ENCODE measurements around the gene BAAT.
"Not testable (repeated sequence)": the region's sequence is repeated elsewhere in the genome, so short reads cannot be mapped to it uniquely, and the experiment has no call there.

BAAT gene

GRCh38 chr9:101360647-101361046 is 24.2 kb downstream of the BAAT start:
- no peak for DNase-seq (ENCODE audit: low read depth)

GRCh38 chr9:101359679-101360078 is 25.1 kb downstream of the BAAT start:
- DNase-seq (ENCODE audit: low read depth), result no peak

GRCh38 chr9:101356619-101357018 is 28.2 kb downstream of the BAAT start:
- no peak for DNase-seq (ENCODE audit: low read depth)

DNA sequence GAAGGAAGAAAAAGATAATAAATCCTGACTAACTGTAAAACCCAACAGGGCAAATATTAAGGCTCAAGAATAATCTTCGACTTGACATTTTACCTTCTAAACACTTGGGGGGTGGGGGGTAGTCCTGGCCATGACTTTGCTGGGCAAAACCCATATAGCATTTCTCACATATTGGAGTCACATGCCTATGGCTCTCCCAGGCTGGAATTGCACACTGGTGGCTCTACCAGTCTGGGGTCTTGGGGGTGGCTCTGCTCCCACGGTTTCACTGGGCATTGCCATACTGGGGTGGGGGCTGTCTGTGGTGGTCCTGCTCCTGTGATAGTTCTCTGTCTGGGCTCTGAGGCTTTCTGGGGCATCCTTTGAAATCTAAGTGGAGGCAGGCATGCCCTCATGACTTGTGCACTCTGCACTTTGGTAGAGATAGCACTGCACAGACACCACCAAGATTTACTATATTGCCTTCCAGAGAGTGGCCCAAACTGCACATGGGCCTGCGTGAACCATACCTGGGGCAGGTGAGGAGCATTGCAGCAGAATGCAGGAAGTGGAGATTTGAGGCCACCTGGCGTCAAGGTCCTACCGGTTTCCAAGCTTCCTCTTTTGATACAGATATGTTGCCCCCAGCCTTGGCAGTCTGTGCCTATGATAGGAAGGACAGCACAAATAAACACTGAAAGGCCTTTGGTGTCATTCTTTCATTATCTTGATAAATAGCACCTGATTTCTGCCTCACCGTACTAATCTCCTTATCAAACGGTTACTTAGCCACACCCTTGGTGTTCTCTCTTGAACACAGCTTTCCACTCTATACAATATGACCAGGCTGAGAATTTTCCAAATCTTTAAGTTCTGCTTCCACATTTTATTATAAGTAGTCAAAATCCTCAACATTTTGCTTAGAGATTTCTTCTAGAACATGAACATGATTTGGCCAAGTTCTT is 29.8 kb downstream of the BAAT start:
- DNase-seq (ENCODE audit: low read depth), result no peak

DNA sequence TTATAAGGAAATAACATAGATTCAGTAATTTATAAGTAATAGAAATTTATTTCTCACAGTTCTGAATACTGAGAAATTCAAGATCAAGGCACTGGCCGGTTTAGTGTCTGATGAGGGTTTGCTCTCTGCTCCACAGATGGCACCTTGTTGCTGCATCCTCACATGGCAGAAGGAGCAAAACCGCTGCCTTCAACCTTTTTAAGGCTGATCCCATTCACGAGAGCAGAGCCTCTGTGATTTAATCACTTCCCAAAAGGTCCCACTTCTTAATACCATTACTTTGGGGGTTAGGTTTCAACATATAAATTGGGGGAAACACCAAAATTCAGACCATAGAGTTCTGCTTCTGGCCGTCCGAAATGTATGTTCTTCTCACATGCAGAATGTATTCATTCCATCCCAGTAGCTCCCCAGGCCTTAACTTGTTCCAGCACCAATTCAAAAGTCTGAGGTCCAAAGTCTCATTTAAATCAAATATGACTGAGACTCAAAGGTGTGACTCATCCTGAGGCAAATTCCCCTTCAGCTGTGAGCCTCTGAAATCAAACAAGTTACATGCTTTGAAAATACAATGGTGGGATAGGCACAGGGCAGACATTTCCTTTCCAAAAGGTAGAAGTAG is 30.6 kb downstream of the BAAT start:
- DNase-seq (ENCODE audit: low read depth), result no peak

DNA sequence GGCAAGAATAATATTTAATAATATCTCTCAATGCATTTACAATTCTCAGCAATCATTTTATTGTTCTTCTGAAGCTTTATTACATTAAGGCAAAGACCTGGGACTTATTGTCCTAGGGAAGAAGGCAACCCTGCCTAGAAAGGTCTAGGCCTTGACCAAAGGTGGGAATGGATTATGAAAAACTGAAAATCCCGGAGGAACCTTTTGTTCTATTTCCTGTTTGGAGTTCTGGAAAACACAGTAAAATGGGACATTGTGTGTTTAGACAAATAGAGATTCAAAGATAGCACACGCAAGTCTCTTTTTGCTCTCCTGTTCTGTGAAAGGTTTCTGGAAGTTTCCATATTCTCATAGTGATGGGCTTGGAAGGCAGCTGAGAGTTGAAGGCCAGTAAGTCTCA is 31.1 kb downstream of the BAAT start:
- no peak for DNase-seq (ENCODE audit: low read depth)

GRCh38 chr9:101352892-101353463 is 31.8 kb downstream of the BAAT start:
- DNase-seq (ENCODE audit: low read depth), result no peak

DNA sequence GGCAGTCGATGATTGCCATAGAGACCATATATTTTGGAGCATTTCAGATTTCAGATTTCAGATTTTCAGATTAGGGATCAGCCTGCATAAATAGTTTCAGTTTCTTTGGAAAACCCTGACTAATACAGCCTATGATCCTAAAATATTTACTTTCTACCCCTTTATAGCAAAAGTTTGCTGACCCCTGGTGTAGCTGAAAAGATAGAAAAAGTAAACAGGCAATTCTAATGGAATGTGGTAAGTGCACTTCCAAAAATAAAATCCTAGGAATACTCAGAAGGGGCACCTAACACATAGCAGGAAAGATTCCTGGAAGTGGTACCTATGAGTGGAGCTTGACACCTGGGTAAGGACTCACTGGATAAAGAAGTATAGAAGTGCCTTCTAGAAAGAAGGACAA is 34.5 kb downstream of the BAAT start:
- no peak for DNase-seq (ENCODE audit: low read depth)

DNA sequence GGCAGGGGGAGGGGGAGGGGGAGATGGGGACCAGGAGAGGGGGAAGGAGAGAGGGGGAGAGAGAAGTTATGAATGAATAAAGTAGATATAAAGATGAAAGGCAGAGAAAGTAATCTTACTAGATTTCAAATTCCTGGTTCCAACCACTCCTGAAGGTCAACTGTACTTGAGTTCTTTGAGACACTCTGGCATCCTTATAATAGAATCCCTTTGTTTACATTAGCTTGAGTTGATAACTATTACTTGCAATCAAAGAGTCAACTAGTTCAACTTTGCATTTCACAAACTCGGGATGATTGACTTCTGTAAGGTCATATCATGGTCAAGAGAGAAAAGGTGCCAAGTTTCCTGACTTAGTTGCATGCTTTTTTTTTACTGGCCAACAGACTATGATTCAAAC is 42.2 kb downstream of the BAAT start:
- DNase-seq (ENCODE audit: low read depth), result no peak

GRCh38 chr9:101341958-101342357 is 42.8 kb downstream of the BAAT start:
- no peak for DNase-seq (ENCODE audit: low read depth)

DNA sequence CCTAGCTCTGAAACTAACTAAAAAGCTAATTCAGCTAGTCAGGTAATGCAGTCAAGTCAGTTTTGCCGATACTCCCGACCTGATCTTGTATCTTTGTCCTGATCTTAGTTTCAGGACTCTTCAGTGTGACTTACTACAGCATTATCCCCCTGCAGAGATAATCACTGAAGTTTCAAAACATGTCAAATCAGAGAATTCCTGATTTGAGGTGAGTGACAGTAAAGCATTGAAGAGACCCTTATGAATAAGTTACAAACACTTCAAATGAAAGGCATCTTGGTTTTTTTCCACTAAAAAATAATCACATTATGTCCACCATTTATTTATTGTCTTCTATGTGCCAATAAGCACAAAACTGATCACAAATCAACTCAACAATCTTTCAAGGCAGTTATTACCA is 47.6 kb downstream of the BAAT start:
- no peak for DNase-seq (ENCODE audit: low read depth)

DNA sequence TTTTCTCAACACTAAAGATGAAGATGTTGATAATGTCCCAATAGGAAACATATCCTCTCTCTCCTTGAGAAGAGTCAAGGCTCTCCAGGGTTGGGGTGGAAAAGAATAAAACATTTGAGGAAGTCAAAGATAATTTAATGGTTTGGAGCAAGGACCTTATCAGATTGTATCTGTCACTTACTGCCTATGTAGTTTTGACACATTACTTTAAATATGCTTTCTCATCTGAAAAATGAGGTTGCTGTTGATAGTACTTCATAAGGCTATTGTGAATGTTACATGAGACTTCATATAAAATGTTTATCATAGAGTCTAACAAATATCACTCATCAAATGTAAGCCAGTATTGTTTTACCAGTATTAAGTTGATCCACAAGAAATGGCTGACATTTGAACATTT is 48.7 kb downstream of the BAAT start:
- no peak for DNase-seq (ENCODE audit: low read depth)

- no peak for DNase-seq (ENCODE audit: low read depth)
Measured at GRCh38 chr9:101333926-101334702, 50.7 kb downstream of the BAAT start.

GRCh38 chr9:101333490-101333889 is 51.3 kb downstream of the BAAT start:
- DNase-seq (ENCODE audit: low read depth), result no peak

GRCh38 chr9:101332362-101332761 is 52.4 kb downstream of the BAAT start:
- DNase-seq (ENCODE audit: low read depth), result no peak

DNA sequence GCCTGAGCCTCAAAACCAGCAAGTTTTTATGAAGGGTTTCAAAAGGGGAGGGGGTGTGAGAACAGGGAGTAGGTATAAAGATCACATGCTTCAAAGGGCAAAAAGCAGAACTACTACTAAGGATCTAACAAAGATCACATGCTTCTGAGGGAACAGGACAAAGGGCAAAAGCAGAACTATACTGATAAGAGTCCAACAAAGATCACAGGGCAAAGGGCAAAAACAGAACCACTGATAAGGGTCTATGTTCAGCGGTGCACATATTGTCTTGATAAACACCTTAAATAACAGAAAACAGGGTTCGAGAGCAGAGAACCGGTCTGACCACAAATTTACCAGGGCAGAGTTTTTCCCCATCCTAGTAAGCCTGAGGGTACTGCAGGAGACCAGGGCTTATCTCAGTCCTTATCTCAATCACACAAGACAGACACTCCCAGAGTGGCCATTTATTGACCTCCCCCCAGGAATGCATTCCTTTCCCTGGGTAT is 57.3 kb downstream of the BAAT start:
- not testable (repeated sequence) for DNase-seq (ENCODE audit: low read depth)

GRCh38 chr9:101326501-101326900 is 58.3 kb downstream of the BAAT start:
- DNase-seq (ENCODE audit: low read depth), result no peak

DNA sequence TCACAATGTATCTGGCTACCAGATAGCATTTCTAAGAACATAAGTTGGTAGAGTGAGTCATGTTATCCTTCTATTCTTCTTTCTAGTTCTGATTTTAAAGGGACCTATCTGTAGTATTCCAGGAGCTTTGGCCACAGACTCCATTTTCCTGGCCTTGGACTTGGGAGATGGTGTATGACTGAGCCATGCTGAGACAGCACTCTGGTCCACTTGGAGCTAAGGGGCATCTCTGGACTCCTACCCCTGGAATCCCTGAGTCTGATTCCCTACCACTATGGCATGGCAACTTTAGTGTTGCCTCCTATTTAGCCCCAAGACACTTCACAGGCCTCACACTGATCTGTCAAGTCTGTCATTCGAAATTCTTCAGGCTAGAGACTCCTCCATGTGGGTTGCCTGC is 58.8 kb downstream of the BAAT start:
- DNase-seq (ENCODE audit: low read depth), result no peak

DNA sequence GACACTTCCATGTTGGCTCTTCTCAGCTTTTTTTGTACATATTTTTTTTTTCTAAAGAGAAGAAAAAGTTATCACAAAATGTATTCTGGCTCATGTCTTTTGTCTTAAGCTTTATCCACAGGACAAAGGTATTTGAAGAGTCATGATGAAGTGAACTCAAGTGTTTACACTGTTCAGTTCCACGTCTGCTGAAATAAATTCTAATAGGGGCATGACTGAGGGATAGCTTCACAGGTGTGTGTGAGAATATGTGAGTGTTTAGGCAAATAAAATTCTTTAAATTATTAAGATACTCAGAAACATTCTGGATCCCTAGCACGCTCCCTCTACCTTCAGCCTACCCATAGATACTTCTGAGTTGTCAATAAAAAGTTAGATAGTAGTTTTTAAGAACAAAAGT is 59.8 kb downstream of the BAAT start:
- no peak for DNase-seq (ENCODE audit: low read depth)

DNA sequence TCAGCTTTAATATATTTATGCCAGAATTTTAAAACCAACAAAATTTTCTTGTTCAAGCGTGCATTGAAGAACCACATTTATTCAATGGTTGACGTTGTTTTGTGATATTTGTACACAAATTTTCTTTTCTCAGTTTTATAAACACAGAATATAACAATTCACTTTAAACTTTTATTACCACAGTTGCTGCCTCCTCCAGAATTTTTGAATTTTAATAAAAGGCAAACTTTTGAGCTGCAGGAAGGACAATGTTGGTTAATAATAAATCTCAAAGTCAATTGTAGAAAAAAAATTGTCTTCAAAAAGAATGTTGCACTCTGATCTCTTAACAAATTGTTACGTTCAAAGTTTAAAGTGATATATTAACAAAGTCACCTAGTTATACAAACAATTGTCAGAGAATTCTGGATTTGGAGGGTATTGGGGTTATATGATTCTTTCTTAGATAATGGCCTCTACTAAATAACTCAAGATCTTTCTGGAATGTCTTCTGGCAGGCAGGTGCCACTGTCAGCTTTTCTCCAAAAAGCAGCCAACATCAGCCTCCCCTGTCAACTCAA is 60.5 kb downstream of the BAAT start:
- DNase-seq (ENCODE audit: low read depth), result no peak

GRCh38 chr9:101323129-101323528 is 61.7 kb downstream of the BAAT start:
- no peak for DNase-seq (ENCODE audit: low read depth)

DNA sequence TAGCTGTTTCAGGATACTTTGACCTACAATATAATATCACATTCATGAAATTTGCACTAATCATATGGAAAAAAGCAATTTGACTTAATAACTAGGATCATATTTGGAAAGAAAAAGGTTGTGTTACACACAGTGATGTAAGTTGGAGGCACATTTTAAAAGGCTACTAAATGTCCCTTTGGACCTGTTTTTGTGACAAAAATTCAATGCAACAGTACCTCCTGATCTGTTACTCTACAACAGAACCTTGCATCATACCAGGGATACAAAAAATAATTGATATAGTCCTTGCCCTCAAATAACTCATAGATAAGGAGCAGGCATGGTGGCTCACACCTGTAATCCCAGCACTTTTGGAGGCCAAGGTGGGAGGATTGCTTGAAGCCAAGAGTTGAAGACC is 67.1 kb downstream of the BAAT start:
- DNase-seq (ENCODE audit: low read depth), result no peak
